Neural progenitor cell (in vitro differentiated cells): ENCODE measurements around the gene FLT3. TPM values are rescaled to one million over a fixed set of nuclear protein-coding genes. Genes with fewer than 3 reads are reported as not detected.
"Not testable (repeated sequence)": the region's sequence is repeated elsewhere in the genome, so short reads cannot be mapped to it uniquely, and the experiment has no call there.

Source experiments
- DNase-seq: peaks from one replicate; pipeline ENCODE4 v3.0.0-alpha.2; 2016; ENCODE audit warnings: low spot score
- H2AFZ ChIP-seq: fragments of 200-600 bp; sonication (generic); replicated peaks from 2 replicates; pipeline ENCODE4 v1.6.1; 2016; ENCODE audit warnings: antibody characterized with exemption
- H3F3A ChIP-seq: fragments of 200-600 bp; sonication (generic); 2 replicates; pipeline ENCODE4 v1.6.1; 2016; ENCODE audit warnings: antibody characterized with exemption, low read depth
- H3K27ac ChIP-seq: fragments of 200-600 bp; sonication (generic); 2 replicates; pipeline ENCODE4 v1.5.1; 2016; ENCODE audit warnings: mild to moderate bottlenecking
- H3K27me3 ChIP-seq: fragments of 200-600 bp; sonication (generic); 2 replicates; pipeline ENCODE4 v1.6.1; 2016; ENCODE audit warnings: mild to moderate bottlenecking, moderate library complexity
- H3K36me3 ChIP-seq: fragments of 200-600 bp; sonication (generic); 2 replicates; pipeline ENCODE4 v1.5.1; 2016
- H3K4me1 ChIP-seq: fragments of 200-600 bp; sonication (generic); 2 replicates; pipeline ENCODE4 v1.6.1; 2016; ENCODE audit warnings: mixed run types
- H3K4me2 ChIP-seq: fragments of 200-600 bp; sonication (generic); 2 replicates; pipeline ENCODE4 v1.6.1; 2016
- H3K4me3 ChIP-seq: fragments of 200-600 bp; sonication (generic); 2 replicates; pipeline ENCODE4 v1.5.1; 2016
- H3K79me2 ChIP-seq: fragments of 200-600 bp; sonication (generic); 2 replicates; pipeline ENCODE4 v1.6.1; 2016; ENCODE audit warnings: low read depth
- H3K9ac ChIP-seq: fragments of 200-600 bp; sonication (generic); 2 replicates; pipeline ENCODE4 v1.6.1; 2016
- H3K9me3 ChIP-seq: fragments of 200-600 bp; sonication (generic); 2 replicates; pipeline ENCODE4 v1.5.1; 2016; ENCODE audit warnings: low read depth
- H4K20me1 ChIP-seq: fragments of 200-600 bp; sonication (generic); 2 replicates; pipeline ENCODE4 v1.6.1; 2016; ENCODE audit warnings: low read depth
- H3K27ac Mint-ChIP-seq: 3 replicates; pipeline ENCODE4 v1.8.0; 2021; ENCODE audit warnings: mixed read lengths
- H3K27me3 Mint-ChIP-seq: 2 replicates; pipeline ENCODE4 v1.8.0; 2022; ENCODE audit warnings: low read depth, mild to moderate bottlenecking, inconsistent platforms, moderate library complexity, mixed read lengths; ENCODE audit not compliant: insufficient read depth
- H3K36me3 Mint-ChIP-seq: 3 replicates; pipeline ENCODE4 v1.8.0; 2021; ENCODE audit warnings: mixed read lengths
- H3K4me1 Mint-ChIP-seq: 3 replicates; pipeline ENCODE4 v1.8.0; 2021; ENCODE audit warnings: mixed read lengths
- H3K4me3 Mint-ChIP-seq: 3 replicates; pipeline ENCODE4 v1.8.0; 2021; ENCODE audit warnings: mild to moderate bottlenecking, moderate library complexity, mixed read lengths
- H3K9me3 Mint-ChIP-seq: 3 replicates; pipeline ENCODE4 v1.8.0; 2020; ENCODE audit warnings: mixed read lengths
- CTCF ChIP-seq: fragments of 200-600 bp; sonication (generic); IDR thresholded peaks from 2 replicates; pipeline ENCODE4 v1.5.1; 2017; ENCODE audit warnings: antibody characterized with exemption, mild to moderate bottlenecking
- EZH2 ChIP-seq: fragments of 200-600 bp; sonication (generic); IDR thresholded peaks from 2 replicates; pipeline ENCODE4 v1.6.1; 2017; ENCODE audit warnings: antibody characterized with exemption, mild to moderate bottlenecking, moderate library complexity
- EZH2phosphoT487 ChIP-seq: fragments of 200-600 bp; sonication (generic); IDR thresholded peaks from 2 replicates; pipeline ENCODE4 v1.6.1; 2017; ENCODE audit warnings: antibody characterized with exemption
- total RNA-seq: library from RNA; depleted of rRNA; stranded (reverse); fragments of >200 nt; gene quantifications from 2 replicates; pipeline ENCODE4 v1.2.3, GENCODE V29; 2015; ENCODE audit warnings: low replicate concordance

FLT3 gene
- total RNA-seq, 1 donor from 2014 or later, result 0.58 TPM

GRCh38 chr13:28116736-28117135 is 16.4 kb upstream of the FLT3 start:
- Mint-ChIP-seq H3K27me3 (peaks cover 5% of the 10 kb centered on the region), H3K27ac (no peak overlapping the region), H3K36me3 (no peaks in the 10 kb centered on the region), H3K9me3 (no peaks in the 10 kb centered on the region), H3K4me1 (no peaks in the 10 kb centered on the region), H3K4me3 (no peak overlapping the region)
- Histone ChIP-seq H4K20me1 (no peaks in the 10 kb centered on the region), H3K4me2 (no peak overlapping the region), H3K9me3 (no peaks in the 10 kb centered on the region), H3K36me3 (no peaks in the 10 kb centered on the region), H3K27me3 (no peaks in the 10 kb centered on the region), H3K27ac (no peak overlapping the region), H3K79me2 (no peaks in the 10 kb centered on the region), H2AFZ (no peak overlapping the region), H3F3A (no peaks in the 10 kb centered on the region), H3K4me3 (no peak overlapping the region), H3K4me1 (no peaks in the 10 kb centered on the region), H3K9ac (no peak overlapping the region)
- TF ChIP-seq EZH2 (no peak), CTCF (no peak), EZH2phosphoT487 (no peak)
- no peak for DNase-seq

- H3K36me3 Mint-ChIP-seq, result no peaks in the 10 kb centered on the region
- no peak for TF ChIP-seq CTCF
- no peak for TF ChIP-seq EZH2phosphoT487
- no peak for TF ChIP-seq EZH2
- no peak overlapping the region for H3K9ac ChIP-seq
- no peaks in the 10 kb centered on the region for H3K9me3 ChIP-seq
- no peaks in the 10 kb centered on the region for H3K79me2 ChIP-seq
- no peaks in the 10 kb centered on the region for H3K4me1 ChIP-seq
- no peak overlapping the region for H3K4me3 ChIP-seq
- no peaks in the 10 kb centered on the region for H3K27me3 ChIP-seq
- H3K4me1 Mint-ChIP-seq, result no peaks in the 10 kb centered on the region
- no peak overlapping the region for H3K27ac ChIP-seq
- no peak overlapping the region for H3K4me2 ChIP-seq
- H3K27ac Mint-ChIP-seq, result no peak overlapping the region
- H3K9me3 Mint-ChIP-seq, result no peaks in the 10 kb centered on the region
- no peak for DNase-seq
- H3K4me3 Mint-ChIP-seq, result no peak overlapping the region
- peaks cover 4% of the 10 kb centered on the region for H3K27me3 Mint-ChIP-seq
- H3K36me3 ChIP-seq, result no peaks in the 10 kb centered on the region
- no peaks in the 10 kb centered on the region for H3F3A ChIP-seq
- H4K20me1 ChIP-seq, result no peaks in the 10 kb centered on the region
- no peak overlapping the region for H2AFZ ChIP-seq
Observed at GRCh38 chr13:28110414-28110813, 10.0 kb upstream of the FLT3 start.

- H3K4me3 ChIP-seq, result no peak overlapping the region
- H2AFZ ChIP-seq, result no peak overlapping the region
- Mint-ChIP-seq H3K9me3 (no peaks in the 10 kb centered on the region), H3K36me3 (no peaks in the 10 kb centered on the region), H3K27ac (no peak overlapping the region), H3K4me3 (no peak overlapping the region), H3K27me3 (peaks cover 10% of the 10 kb centered on the region), H3K4me1 (no peaks in the 10 kb centered on the region)
- H3K79me2 ChIP-seq, result no peaks in the 10 kb centered on the region
- no peak for DNase-seq
- H3K36me3 ChIP-seq, result no peaks in the 10 kb centered on the region
- no peak overlapping the region for H3K4me2 ChIP-seq
- H3K27me3 ChIP-seq, result peaks cover 17% of the 10 kb centered on the region
- TF ChIP-seq CTCF, result no peak
- TF ChIP-seq EZH2, result no peak
- no peak for TF ChIP-seq EZH2phosphoT487
- H4K20me1 ChIP-seq, result no peaks in the 10 kb centered on the region
- H3K9ac ChIP-seq, result no peak overlapping the region
- H3K4me1 ChIP-seq, result no peaks in the 10 kb centered on the region
- H3F3A ChIP-seq, result no peaks in the 10 kb centered on the region
- no peaks in the 10 kb centered on the region for H3K9me3 ChIP-seq
- H3K27ac ChIP-seq, result no peak overlapping the region
Observed at GRCh38 chr13:28106976-28107375, 6.6 kb upstream of the FLT3 start.

- not testable (repeated sequence) for DNase-seq, H3K4me1 Mint-ChIP-seq, H3K4me3 Mint-ChIP-seq, H3K4me2 ChIP-seq, H3K9me3 Mint-ChIP-seq, H3K27ac Mint-ChIP-seq, H3K79me2 ChIP-seq, H3K36me3 Mint-ChIP-seq, H3K27ac ChIP-seq, H3K36me3 ChIP-seq, H3K9me3 ChIP-seq, H3K9ac ChIP-seq, H3K4me3 ChIP-seq, H2AFZ ChIP-seq, H4K20me1 ChIP-seq
- peaks cover 37% of the 10 kb centered on the region for H3K27me3 Mint-ChIP-seq
- H3K4me1 ChIP-seq, result peaks cover 12% of the 10 kb centered on the region
- H3F3A ChIP-seq, result peaks cover 20% of the 10 kb centered on the region
- peaks cover 68% of the 10 kb centered on the region for H3K27me3 ChIP-seq
Observed at GRCh38 chr13:28101886-28102285, 1.5 kb upstream of the FLT3 start.
